NCI-H1092 treated with DMSO at 0.1 percent for 48 hours (cell line): ENCODE results near the gene ASIC2.
"Not testable (repeated sequence)": the region's sequence is repeated elsewhere in the genome, so short reads cannot be mapped to it uniquely, and the experiment has no call there.

ENCODE experiments used
- DNase-seq: peaks from one replicate; lab custom pipeline; 2025; lab: John Stamatoyannopoulos, UW

The ASIC2 gene

GRCh38 chr17:32985050-32985756, 307.9 kb downstream of the ASIC2 start:
- DNase-seq, result no peak

GRCh38 chr17:32981611-32982010, 311.5 kb downstream of the ASIC2 start:
- DNase-seq, result not testable (repeated sequence)

- no peak for DNase-seq
Observed at GRCh38 chr17:32980230-32980629, 312.9 kb downstream of the ASIC2 start.

- DNase-seq, result no peak
Observed at GRCh38 chr17:32976605-32977004, 316.5 kb downstream of the ASIC2 start.

- no peak for DNase-seq
Observed at GRCh38 chr17:32976131-32976530, 317.0 kb downstream of the ASIC2 start.

- DNase-seq, result no peak
Observed at GRCh38 chr17:32971171-32971570, 321.9 kb downstream of the ASIC2 start.

GRCh38 chr17:32970281-32970680, 322.8 kb downstream of the ASIC2 start:
- DNase-seq, result no peak

GRCh38 chr17:32969231-32969630, 323.9 kb downstream of the ASIC2 start:
- DNase-seq, result not testable (repeated sequence)

- DNase-seq, result no peak
Observed at GRCh38 chr17:32964541-32964940, 328.6 kb downstream of the ASIC2 start.
